NB4 (cell line): ENCODE data around the gene MCM3AP.

Experiments used
- CTCF ChIP-seq: IDR thresholded peaks from one replicate; pipeline ENCODE4 v1.5.1; 2012; ENCODE audit warnings: low read depth, low read length
- POLR2A ChIP-seq: IDR thresholded peaks from 2 replicates; pipeline ENCODE4 v1.6.1; 2011; ENCODE audit warnings: mild to moderate bottlenecking; ENCODE audit not compliant: insufficient read length; ENCODE audit errors: extremely low read depth

- no peak for TF ChIP-seq CTCF
- TF ChIP-seq POLR2A, result no peak
Measured at GRCh38 chr21:46252840-46253239, 32.6 kb downstream of the MCM3AP start.
